Gastrocnemius medialis (tissue), 4 donors: Measurements from ENCODE around the gene PLCB1. TPM values are rescaled to one million over a fixed set of nuclear protein-coding genes. Genes with fewer than 3 reads are reported as not detected.

Experiments
- ATAC-seq, 2 donors: fragments of 150-250 bp; one replicate each; pipeline ENCODE4 v1.9.1; 2016
- DNase-seq, 2 donors: peaks; one replicate each; pipeline ENCODE4 v3.0.0-alpha.2; 2019
- H3K27ac ChIP-seq, 4 donors: fragments of 200-600 bp; sonication (generic); 1 replicate in 1 of 4; 2 replicates in 3 of 4; pipeline ENCODE4 v1.5.1; 2016 to 2018; ENCODE audit warnings: mild to moderate bottlenecking in 2 of 4, moderate library complexity in 1 of 4
- H3K27me3 ChIP-seq, 3 donors: fragments of 200-600 bp; sonication (generic) in 2 of 3; 1 replicate in 1 of 3; 2 replicates in 2 of 3; pipeline versions ENCODE4 v1.5.1 to v1.6.0; 2016 to 2019; ENCODE audit warnings: mild to moderate bottlenecking in 1 of 3, moderate library complexity in 1 of 3
- H3K36me3 ChIP-seq, 2 donors: fragments of 200-600 bp; sonication (generic) in 1 of 2; one replicate each; pipeline ENCODE4 v1.5.1; 2017 to 2018
- H3K4me1 ChIP-seq, 2 donors: fragments of 200-600 bp; sonication (generic) in 1 of 2; one replicate each; pipeline ENCODE4 v1.5.1; 2016 to 2017; ENCODE audit warnings: mild to moderate bottlenecking in 2 of 2
- H3K4me3 ChIP-seq, 4 donors: fragments of 200-600 bp; sonication (generic) in 3 of 4; 1 replicate in 1 of 4; 2 replicates in 3 of 4; pipeline ENCODE4 v1.5.1; 2016 to 2019; ENCODE audit warnings: mild to moderate bottlenecking in 2 of 4
- H3K9me3 ChIP-seq, 3 donors: fragments of 200-600 bp; sonication (generic) in 2 of 3; 1 replicate in 1 of 3; 2 replicates in 2 of 3; pipeline ENCODE4 v1.5.1; 2016 to 2019
- POLR2A ChIP-seq, 2 donors: fragments of 450-650 bp; IDR thresholded peaks; one replicate each; pipeline ENCODE4 v1.6.1; 2017; ENCODE audit warnings: antibody characterized with exemption in 2 of 2, mild to moderate bottlenecking in 2 of 2, moderate library complexity in 2 of 2
- in situ Hi-C, 4 donors: fragments of 200-750 bp; cut with MboI; loops; one replicate each; pipeline versions ENCODE4 v1.15.0 to v1.8.0; 2017; ENCODE audit warnings: low sequenced_read_pairs in 4 of 4
- intact Hi-C: fragments of 100-400 bp; cut with DNase I; formaldehyde crosslinking; loops from one replicate; pipeline ENCODE4 v1.15.1; 2023; ENCODE audit warnings: low total_unique reads
- total RNA-seq, 4 donors: library from RNA; depleted of rRNA; stranded (reverse); fragments of >200 nt; gene quantifications; one replicate each; pipeline versions ENCODE4 v1.1.0 to v1.2.3, GENCODE V29; 2016
- TF ChIP-seq, protein P1 (sequence below), 5 experiments: fragments of 450-650 bp in 3 of 5; fragments of 200-600 bp in 2 of 5; sonication (generic) in 2 of 5; IDR thresholded peaks in 4 of 5; conservative IDR thresholded peaks in 1 of 5; 1 replicate in 4 of 5; 2 replicates in 1 of 5; pipeline ENCODE4 v1.5.1; 2016 to 2019; ENCODE audit warnings: antibody characterized with exemption in 5 of 5, mild to moderate bottlenecking in 3 of 5, moderate library complexity in 3 of 5

Gene PLCB1
- total RNA-seq, 4 donors from 2014 or later: 4.1 to 10.0 (median 7.6) TPM

DNA sequence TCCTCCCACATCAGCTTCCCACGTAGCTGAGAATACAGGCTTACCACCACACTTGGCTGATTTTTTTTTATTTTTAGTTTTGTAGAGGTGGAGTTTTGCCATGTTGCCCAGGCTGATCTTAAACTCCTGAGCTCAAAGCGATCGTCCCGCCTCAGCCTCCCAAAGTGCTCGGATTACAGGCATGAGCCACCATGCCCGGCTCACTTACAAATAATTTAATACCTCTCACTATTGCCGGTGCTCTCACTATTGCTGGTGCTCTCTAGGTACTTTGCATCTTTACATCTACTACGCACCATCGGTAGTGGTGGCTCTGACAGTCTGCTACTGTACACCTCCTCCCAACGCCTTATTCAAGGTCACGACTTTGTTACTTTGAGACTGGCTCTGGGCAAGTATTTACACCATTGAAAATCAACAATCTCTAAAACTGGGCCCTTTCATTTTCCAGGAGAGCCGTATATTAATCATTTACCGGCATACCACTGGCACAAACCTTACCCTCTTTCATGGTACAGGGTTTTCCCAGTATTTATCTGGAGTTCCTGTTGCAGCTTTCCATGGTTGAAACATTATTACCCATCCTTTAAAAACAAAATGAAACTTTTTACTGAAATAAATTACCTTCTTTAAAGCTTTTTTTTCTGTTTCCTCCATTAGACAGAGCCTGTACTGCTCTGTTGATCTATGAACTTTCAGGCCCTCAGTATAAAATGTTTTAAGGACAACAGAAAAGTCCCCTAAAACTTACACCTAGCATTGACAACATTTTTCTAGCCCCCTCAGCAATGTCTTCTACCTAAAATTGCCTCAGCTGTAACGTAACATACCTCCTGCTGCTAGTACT lies 677.3 kb downstream of the PLCB1 start:
- intact Hi-C loops: no loop called here
- DNase-seq: no peak
- no peaks in the 10 kb centered on the region for H3K27me3 ChIP-seq
- no peak overlapping the region for H3K27ac ChIP-seq
- H3K36me3 ChIP-seq: no peaks in the 10 kb centered on the region
- TF ChIP-seq, protein P1, sequence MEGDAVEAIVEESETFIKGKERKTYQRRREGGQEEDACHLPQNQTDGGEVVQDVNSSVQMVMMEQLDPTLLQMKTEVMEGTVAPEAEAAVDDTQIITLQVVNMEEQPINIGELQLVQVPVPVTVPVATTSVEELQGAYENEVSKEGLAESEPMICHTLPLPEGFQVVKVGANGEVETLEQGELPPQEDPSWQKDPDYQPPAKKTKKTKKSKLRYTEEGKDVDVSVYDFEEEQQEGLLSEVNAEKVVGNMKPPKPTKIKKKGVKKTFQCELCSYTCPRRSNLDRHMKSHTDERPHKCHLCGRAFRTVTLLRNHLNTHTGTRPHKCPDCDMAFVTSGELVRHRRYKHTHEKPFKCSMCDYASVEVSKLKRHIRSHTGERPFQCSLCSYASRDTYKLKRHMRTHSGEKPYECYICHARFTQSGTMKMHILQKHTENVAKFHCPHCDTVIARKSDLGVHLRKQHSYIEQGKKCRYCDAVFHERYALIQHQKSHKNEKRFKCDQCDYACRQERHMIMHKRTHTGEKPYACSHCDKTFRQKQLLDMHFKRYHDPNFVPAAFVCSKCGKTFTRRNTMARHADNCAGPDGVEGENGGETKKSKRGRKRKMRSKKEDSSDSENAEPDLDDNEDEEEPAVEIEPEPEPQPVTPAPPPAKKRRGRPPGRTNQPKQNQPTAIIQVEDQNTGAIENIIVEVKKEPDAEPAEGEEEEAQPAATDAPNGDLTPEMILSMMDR (IDR thresholded peaks at IDR 0.05 in 4 of 5, conservative IDR thresholded peaks at IDR 0.05 in 1 of 5): no peak
- TF ChIP-seq POLR2A (IDR thresholded peaks at IDR 0.05): no peak
- no peaks in the 10 kb centered on the region for H3K4me1 ChIP-seq
- no peaks in the 10 kb centered on the region for H3K9me3 ChIP-seq
- H3K4me3 ChIP-seq: no peak overlapping the region
- ATAC-seq: no peak
- in situ Hi-C loops: no loop called here

DNA sequence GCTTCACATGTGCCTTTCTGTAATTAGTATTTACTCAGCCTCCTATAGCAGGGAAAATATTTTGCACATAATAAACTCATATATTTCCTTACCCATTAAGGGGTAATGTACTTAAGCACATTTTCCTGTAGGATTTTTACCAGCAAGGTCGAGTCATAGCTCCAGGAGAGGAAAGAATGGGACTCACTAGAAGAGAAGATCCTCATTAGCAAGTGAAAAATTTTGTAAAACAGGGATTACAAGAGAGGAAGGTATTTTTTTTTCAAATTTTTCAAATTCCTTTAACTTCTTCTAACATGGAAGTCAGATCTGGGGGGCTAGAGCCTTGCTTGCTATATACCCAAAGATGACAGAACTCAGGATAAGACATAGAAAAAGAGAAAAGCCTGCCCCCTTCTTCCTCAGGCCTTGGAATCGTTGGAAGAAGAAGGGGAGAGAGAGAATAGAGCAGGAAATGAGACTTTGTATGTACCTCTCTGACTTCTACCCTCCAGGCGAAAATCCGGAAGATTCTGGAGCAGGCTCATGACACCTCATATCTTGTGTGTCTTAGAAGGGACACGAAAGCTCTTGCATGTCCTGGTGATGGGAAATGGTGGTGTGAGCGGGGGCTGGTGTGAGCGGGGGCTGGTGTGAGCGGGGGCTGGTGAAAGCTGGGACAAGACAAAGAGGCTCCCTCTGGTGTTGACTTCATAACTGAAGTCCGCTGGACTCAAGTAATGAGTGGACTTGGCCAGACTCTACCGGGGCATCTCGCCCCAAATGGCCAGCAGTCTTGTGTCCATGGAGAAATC lies 679.9 kb downstream of the PLCB1 start:
- Histone ChIP-seq H3K36me3 (no peaks in the 10 kb centered on the region), H3K4me1 (no peaks in the 10 kb centered on the region), H3K27ac (peak overlapping the region in 3 of 4 donors; percentile 12 to 26 (median 18)), H3K4me3 (no peak overlapping the region), H3K27me3 (no peaks in the 10 kb centered on the region), H3K9me3 (no peaks in the 10 kb centered on the region)
- TF ChIP-seq, protein P1 (IDR thresholded peaks at IDR 0.05 in 4 of 5, conservative IDR thresholded peaks at IDR 0.05 in 1 of 5): no peak
- TF ChIP-seq POLR2A (IDR thresholded peaks at IDR 0.05): no peak
- DNase-seq: no peak
- in situ Hi-C loops (no loop called here), intact Hi-C loops (no loop called here)
- ATAC-seq: no peak

DNA sequence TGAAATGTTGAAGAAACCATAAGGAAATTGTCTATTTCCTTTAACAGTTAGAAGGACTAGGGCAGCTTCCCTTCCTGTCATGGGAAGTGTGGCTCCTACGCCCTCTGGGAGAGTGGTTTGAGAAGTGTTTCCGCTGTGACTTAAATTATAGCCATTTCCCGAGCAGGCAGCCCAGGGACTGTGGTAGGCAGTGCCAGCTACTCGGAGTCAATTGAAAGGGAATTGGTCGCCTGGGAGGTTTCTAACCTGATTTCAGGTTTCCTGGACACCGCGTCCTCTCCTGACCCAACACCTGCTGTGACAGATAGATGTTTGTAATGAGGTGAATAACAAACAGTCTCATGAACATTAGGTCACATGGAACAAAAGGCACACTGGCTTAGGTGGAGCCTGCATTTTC lies 680.8 kb downstream of the PLCB1 start:
- DNase-seq: no peak
- Histone ChIP-seq H3K27me3 (no peaks in the 10 kb centered on the region), H3K9me3 (no peaks in the 10 kb centered on the region), H3K27ac (peak overlapping the region in 2 of 4 donors; percentile 12 to 26), H3K4me3 (no peak overlapping the region), H3K36me3 (no peaks in the 10 kb centered on the region), H3K4me1 (no peaks in the 10 kb centered on the region)
- in situ Hi-C loops: no loop called here
- intact Hi-C loops: no loop called here
- ATAC-seq: peak; percentile 39 to 66
- TF ChIP-seq, protein P1 (IDR thresholded peaks at IDR 0.05 in 4 of 5, conservative IDR thresholded peaks at IDR 0.05 in 1 of 5): no peak
- TF ChIP-seq POLR2A (IDR thresholded peaks at IDR 0.05): no peak

DNA sequence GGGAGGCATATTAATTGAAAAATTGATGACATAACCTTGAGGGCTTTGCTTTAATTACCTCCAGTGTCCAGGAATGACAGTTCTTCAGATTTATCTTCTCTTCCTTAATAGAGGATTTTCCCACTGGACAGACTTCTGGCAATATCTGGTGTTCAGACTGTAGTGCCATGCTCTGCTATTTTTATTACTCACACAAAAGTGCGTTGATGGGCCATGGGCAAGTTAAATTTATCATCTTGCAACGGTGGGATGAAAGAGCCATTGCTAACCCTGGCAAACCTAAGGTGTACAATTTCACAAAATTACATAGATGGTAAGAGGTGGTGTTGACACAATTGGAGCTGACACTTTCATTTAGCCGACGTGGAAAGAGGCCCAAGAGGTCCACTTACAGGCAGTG lies 683.1 kb downstream of the PLCB1 start:
- in situ Hi-C loops (no loop called here), intact Hi-C loops (no loop called here)
- Histone ChIP-seq H3K4me3 (no peak overlapping the region), H3K27me3 (no peaks in the 10 kb centered on the region), H3K4me1 (no peaks in the 10 kb centered on the region), H3K27ac (no peak overlapping the region), H3K9me3 (no peaks in the 10 kb centered on the region), H3K36me3 (no peaks in the 10 kb centered on the region)
- DNase-seq (no peak), ATAC-seq (no peak)
- TF ChIP-seq POLR2A (IDR thresholded peaks at IDR 0.05): no peak
- TF ChIP-seq, protein P1 (IDR thresholded peaks at IDR 0.05 in 4 of 5, conservative IDR thresholded peaks at IDR 0.05 in 1 of 5): no peak
